IMR-90 (cell line): ENCODE data around the gene PROZ.

Source experiments
- BHLHE40 ChIP-seq: fragments of 150-350 bp; IDR thresholded peaks from 2 replicates; pipeline ENCODE4 v1.6.1; 2016; ENCODE audit warnings: mild to moderate bottlenecking, low read depth, low read length
- CHD1 ChIP-seq: IDR thresholded peaks from 2 replicates; pipeline ENCODE4 v1.6.1; 2012; ENCODE audit warnings: low read depth, low read length, improper control_type of control experiment
- POLR2A ChIP-seq: IDR thresholded peaks from 2 replicates; pipeline ENCODE4 v1.6.1; 2012; ENCODE audit warnings: mild to moderate bottlenecking, low read depth, low read length
- RAD21 ChIP-seq: IDR thresholded peaks from 2 replicates; pipeline ENCODE4 v1.6.1; 2012; ENCODE audit warnings: low read length, improper control_type of control experiment
- RCOR1 ChIP-seq: IDR thresholded peaks from 2 replicates; pipeline ENCODE4 v1.6.1; 2012; ENCODE audit warnings: mild to moderate bottlenecking, low read length, improper control_type of control experiment; ENCODE audit not compliant: insufficient replicate concordance
- TF ChIP-seq, protein P1 (sequence below): conservative IDR thresholded peaks from 2 replicates; pipeline ENCODE4 v1.5.1; 2012; ENCODE audit warnings: mild to moderate bottlenecking, low read depth, low read length, improper control_type of control experiment

GRCh38 chr13:113204378-113204734 lies 45.9 kb downstream of the PROZ start:
- no peak for TF ChIP-seq POLR2A
- TF ChIP-seq, protein P1, sequence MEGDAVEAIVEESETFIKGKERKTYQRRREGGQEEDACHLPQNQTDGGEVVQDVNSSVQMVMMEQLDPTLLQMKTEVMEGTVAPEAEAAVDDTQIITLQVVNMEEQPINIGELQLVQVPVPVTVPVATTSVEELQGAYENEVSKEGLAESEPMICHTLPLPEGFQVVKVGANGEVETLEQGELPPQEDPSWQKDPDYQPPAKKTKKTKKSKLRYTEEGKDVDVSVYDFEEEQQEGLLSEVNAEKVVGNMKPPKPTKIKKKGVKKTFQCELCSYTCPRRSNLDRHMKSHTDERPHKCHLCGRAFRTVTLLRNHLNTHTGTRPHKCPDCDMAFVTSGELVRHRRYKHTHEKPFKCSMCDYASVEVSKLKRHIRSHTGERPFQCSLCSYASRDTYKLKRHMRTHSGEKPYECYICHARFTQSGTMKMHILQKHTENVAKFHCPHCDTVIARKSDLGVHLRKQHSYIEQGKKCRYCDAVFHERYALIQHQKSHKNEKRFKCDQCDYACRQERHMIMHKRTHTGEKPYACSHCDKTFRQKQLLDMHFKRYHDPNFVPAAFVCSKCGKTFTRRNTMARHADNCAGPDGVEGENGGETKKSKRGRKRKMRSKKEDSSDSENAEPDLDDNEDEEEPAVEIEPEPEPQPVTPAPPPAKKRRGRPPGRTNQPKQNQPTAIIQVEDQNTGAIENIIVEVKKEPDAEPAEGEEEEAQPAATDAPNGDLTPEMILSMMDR: no peak
- TF ChIP-seq RAD21: no peak
- TF ChIP-seq BHLHE40: no peak
- TF ChIP-seq CHD1: no peak
- TF ChIP-seq RCOR1: no peak
